ENCODE data around the gene ADAMTS8. TPM values are rescaled to one million over a fixed set of nuclear protein-coding genes. Genes with fewer than 3 reads are reported as not detected.
"Not testable (repeated sequence)": the region's sequence is repeated elsewhere in the genome, so short reads cannot be mapped to it uniquely, and the experiment has no call there.

Gene ADAMTS8
- total RNA-seq, 6 experiments from 2014 or later: 0.11 TPM; not detected in 5

DNA sequence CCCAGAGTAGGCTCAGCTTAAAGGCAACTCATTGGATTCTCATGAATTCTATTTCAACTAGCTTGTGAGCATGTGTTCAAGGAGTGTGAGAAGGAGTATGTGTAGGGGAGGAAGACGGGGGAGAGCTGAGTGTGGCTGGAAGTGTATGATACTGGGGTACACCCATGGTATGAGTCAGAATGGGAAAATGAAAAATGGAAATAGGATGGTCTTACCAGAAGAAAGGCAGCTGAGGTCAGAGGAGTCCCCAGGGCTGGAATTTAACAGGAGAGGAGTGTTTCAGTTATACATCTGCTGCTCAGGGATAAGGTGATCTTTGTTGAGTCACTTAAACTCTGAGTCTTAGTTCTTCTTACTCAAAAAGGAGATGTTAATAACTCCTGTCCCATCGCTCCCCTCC, 13.3 kb upstream of the ADAMTS8 start:
- ATAC-seq: no peak
- intact Hi-C loops (cut with DNase I): loop anchor here in 1 of 2 donors (10.0 kb wide), 1 partner anchor 413 kb away; no protein-coding TSS in a partner anchor

DNA sequence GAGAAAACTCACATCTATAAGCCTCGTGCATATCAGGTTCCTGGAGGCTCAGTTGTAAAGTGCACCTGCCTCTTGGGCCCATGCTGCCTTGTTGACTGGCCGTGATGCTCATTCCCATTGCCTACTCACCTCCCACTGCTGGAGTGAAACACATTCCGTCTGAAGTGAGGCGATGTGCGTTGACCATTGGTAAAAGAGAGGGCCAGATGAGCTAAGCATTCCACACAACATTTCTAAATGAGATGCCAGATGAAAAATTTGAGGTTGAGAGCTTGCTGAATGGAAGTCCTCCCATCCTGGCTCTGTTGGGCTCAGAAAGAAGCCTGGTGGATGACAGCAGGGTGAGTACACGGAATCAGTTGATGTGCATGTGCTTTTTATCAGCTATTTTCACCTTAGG, 11.5 kb upstream of the ADAMTS8 start:
- Histone ChIP-seq H3K36me3 (no peaks in the 10 kb centered on the region), H3K4me1 (no peaks in the 10 kb centered on the region), H3K27me3 (no peaks in the 10 kb centered on the region), H3K4me3 (no peak overlapping the region), H3K9me3 (no peaks in the 10 kb centered on the region), H3K27ac (no peak overlapping the region)
- WGBS (ENCODE audit: insufficient coverage, low coverage, low lambda C conversion rate, missing lambda C conversion rate): 68% methylated on average over 6 of the region's 6 CpGs
- intact Hi-C loops (cut with DNase I): loop anchor here in 1 of 2 donors (10.0 kb wide), 2 partner anchors 225 to 415 kb away; no protein-coding TSS in a partner anchor
- DNase-seq: no peak
- no peak for ATAC-seq
- TF ChIP-seq POLR2A (IDR thresholded peaks at IDR 0.05): no peak
- TF ChIP-seq, protein P1, sequence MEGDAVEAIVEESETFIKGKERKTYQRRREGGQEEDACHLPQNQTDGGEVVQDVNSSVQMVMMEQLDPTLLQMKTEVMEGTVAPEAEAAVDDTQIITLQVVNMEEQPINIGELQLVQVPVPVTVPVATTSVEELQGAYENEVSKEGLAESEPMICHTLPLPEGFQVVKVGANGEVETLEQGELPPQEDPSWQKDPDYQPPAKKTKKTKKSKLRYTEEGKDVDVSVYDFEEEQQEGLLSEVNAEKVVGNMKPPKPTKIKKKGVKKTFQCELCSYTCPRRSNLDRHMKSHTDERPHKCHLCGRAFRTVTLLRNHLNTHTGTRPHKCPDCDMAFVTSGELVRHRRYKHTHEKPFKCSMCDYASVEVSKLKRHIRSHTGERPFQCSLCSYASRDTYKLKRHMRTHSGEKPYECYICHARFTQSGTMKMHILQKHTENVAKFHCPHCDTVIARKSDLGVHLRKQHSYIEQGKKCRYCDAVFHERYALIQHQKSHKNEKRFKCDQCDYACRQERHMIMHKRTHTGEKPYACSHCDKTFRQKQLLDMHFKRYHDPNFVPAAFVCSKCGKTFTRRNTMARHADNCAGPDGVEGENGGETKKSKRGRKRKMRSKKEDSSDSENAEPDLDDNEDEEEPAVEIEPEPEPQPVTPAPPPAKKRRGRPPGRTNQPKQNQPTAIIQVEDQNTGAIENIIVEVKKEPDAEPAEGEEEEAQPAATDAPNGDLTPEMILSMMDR (IDR thresholded peaks at IDR 0.05): no peak

More for the DNA sequence above, 13.3 kb upstream of the ADAMTS8 start:
- no peak for TF ChIP-seq POLR2A (IDR thresholded peaks at IDR 0.05)
- TF ChIP-seq, protein P1 (IDR thresholded peaks at IDR 0.05): no peak
- H3K4me1 ChIP-seq: no peaks in the 10 kb centered on the region
- no peaks in the 10 kb centered on the region for H3K27me3 ChIP-seq
- no peaks in the 10 kb centered on the region for H3K36me3 ChIP-seq
- no peaks in the 10 kb centered on the region for H3K9me3 ChIP-seq
- WGBS (ENCODE audit: insufficient coverage, low coverage, low lambda C conversion rate, missing lambda C conversion rate): 89% methylated on average over 2 of the region's 2 CpGs
- no peak for DNase-seq
- no peak overlapping the region for H3K27ac ChIP-seq
- H3K4me3 ChIP-seq: no peak overlapping the region

DNA sequence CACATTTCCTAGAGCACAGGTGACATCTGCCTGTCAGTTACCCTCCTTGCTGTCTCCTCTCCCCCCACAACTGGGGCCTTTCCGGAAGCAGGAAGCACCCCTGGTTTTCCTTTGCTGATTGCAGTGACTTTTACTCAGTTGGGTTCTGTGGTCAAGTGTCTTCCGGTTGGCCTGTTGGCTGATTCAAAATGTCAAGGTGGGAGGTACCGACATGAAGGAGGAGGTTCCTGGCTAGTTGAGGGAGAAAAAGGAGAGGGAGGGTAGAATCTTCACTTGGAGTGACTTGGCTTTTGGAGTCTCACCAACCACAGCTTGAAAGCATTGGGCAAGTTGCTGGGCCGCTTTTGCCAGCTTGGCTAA, 10.7 kb upstream of the ADAMTS8 start:
- WGBS (ENCODE audit: insufficient coverage, low coverage, low lambda C conversion rate, missing lambda C conversion rate): 95% methylated on average over 4 of the region's 4 CpGs
- no peak for DNase-seq
- Histone ChIP-seq H3K4me1 (no peaks in the 10 kb centered on the region), H3K27ac (no peak overlapping the region), H3K4me3 (no peak overlapping the region), H3K36me3 (no peaks in the 10 kb centered on the region), H3K9me3 (no peaks in the 10 kb centered on the region), H3K27me3 (no peaks in the 10 kb centered on the region)
- intact Hi-C loops (cut with DNase I): loop anchor here in 1 of 2 donors (10.0 kb wide), 1 partner anchor 226 kb away; no protein-coding TSS in a partner anchor
- TF ChIP-seq POLR2A (IDR thresholded peaks at IDR 0.05): no peak
- TF ChIP-seq, protein P1 (IDR thresholded peaks at IDR 0.05): no peak
- ATAC-seq: no peak

DNA sequence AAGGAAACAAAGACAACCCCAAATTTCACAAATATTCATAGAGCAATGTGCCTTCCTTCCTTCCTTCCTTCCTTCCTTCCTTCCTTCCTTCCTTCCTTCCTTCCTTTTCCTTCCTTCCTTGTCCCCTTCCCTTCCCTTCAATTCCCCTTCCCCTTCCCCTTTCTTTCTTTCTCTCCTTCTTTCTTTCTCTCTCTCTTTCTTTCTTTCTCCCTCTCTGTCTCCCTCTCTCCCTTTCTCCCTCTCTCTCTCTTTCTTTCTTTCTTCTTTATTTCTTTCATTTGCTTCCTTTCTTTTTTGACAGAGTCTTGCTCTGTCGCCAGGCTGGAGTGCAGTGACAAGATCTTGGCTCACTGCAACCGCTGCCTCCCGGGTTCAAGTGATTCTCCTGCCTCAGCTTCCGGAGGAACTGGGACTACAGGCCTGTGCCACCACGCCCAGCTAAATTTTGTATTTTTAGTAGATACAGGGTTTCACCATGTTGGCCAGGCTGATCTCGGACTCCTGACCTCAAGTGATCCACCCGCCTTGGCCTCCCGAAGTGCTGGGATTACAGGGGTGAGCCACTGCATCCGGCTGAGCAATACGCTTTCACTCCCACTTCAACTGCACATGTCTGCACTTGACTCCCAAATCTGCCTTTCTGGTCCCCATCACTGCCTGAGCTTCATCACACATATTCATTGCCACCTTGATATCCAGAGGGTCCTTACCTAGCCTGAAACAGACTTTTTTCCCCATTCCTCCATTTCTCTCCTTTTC, 10.2 kb upstream of the ADAMTS8 start:
- not testable (repeated sequence) for H3K36me3 ChIP-seq, H3K4me1 ChIP-seq, H3K9me3 ChIP-seq, H3K4me3 ChIP-seq, DNase-seq, H3K27ac ChIP-seq, H3K27me3 ChIP-seq, ATAC-seq
- intact Hi-C loops (cut with DNase I): loop anchor here in 1 of 2 donors (10.0 kb wide), 1 partner anchor 226 kb away; no protein-coding TSS in a partner anchor
- 86% methylated on average over 7 of the region's 10 CpGs for WGBS (ENCODE audit: insufficient coverage, low coverage, low lambda C conversion rate, missing lambda C conversion rate)

DNA sequence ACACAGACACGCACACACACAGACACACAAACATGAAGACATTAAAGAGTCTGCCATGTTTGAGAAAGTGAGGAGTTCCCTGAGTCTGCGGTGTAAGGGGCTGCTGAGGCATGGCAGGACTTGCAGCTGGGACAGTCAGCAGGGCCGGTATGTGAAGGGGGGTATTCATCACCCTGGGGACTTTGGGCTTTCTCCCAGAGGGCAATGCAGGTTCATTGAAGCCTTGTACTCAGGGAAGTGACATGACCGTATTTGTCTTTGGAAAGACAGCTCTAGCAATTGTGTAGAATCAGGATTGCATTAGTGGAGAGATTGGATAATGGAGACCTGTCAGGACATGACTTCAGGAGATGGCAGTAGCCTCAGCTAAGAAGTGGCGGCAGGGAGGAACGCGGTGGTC, 9.4 kb upstream of the ADAMTS8 start:
- TF ChIP-seq, protein P1 (IDR thresholded peaks at IDR 0.05): no peak
- no peak for TF ChIP-seq POLR2A (IDR thresholded peaks at IDR 0.05)
- Histone ChIP-seq H3K27me3 (no peaks in the 10 kb centered on the region), H3K4me1 (no peaks in the 10 kb centered on the region), H3K36me3 (no peaks in the 10 kb centered on the region), H3K27ac (no peak overlapping the region), H3K4me3 (no peak overlapping the region), H3K9me3 (no peaks in the 10 kb centered on the region)
- intact Hi-C loops (cut with DNase I): loop anchor here in 1 of 2 donors (10.0 kb wide), 1 partner anchor 227 kb away; no protein-coding TSS in a partner anchor
- 72% methylated on average over 4 of the region's 7 CpGs for WGBS (ENCODE audit: insufficient coverage, low coverage, low lambda C conversion rate, missing lambda C conversion rate)
- no peak for ATAC-seq
- DNase-seq: no peak

All from right lobe of liver (tissue), 6 donors.